H1 (cell line): ENCODE measurements around the gene MSANTD4. TPM values are rescaled to one million over a fixed set of nuclear protein-coding genes. Genes with fewer than 3 reads are reported as not detected.
A peak's percentile ranks its signal among the peaks of the same experiment; 100 is the strongest.

Source experiments
- CTCF ChIA-PET: fragments of 300-600 bp; sonication (Branson Sonifier 250); formaldehyde crosslinking; loops from one replicate; lab custom pipeline; 2021; ENCODE audit not compliant: partially characterized antibody; lab: Charles Lee
- POLR2A ChIA-PET: fragments of 300-600 bp; sonication (Branson Sonifier 250); formaldehyde crosslinking; loops from one replicate; lab custom pipeline; 2021; ENCODE audit warnings: inconsistent platforms; ENCODE audit not compliant: partially characterized antibody; lab: Charles Lee
- DNase-seq, 2 experiments: peaks; one replicate each; pipeline versions ENCODE4 v3.0.0 to v3.0.0-alpha.2; 2010 to 2022; ENCODE audit warnings: low spot score in 2 of 2, low read depth in 1 of 2, mixed read lengths in 1 of 2
- FAIRE-seq: peaks from 2 replicates; lab custom pipeline; 2011; peaks lifted over from hg19 to GRCh38; lab: Jason Lieb, UNC
- H2AFZ ChIP-seq: 2 replicates; pipeline ENCODE4 v1.8.1; 2012; ENCODE audit warnings: low read length, inconsistent platforms
- H2AK5ac ChIP-seq: 2 replicates; pipeline ENCODE4 v1.6.1; 2013; ENCODE audit warnings: low read depth, low read length
- H2BK120ac ChIP-seq: replicated peaks from 2 replicates; pipeline ENCODE3; 2013; ENCODE audit warnings: low read depth, low read length, inconsistent platforms
- H2BK12ac ChIP-seq: 2 replicates; pipeline ENCODE4 v1.6.1; 2013; ENCODE audit warnings: low read depth, low read length
- H2BK15ac ChIP-seq: 2 replicates; pipeline ENCODE4 v1.6.1; 2013; ENCODE audit warnings: low read length
- H2BK20ac ChIP-seq: 2 replicates; pipeline ENCODE4 v1.6.1; 2013; ENCODE audit warnings: low read length
- H2BK5ac ChIP-seq: 2 replicates; pipeline ENCODE4 v1.6.1; 2013; ENCODE audit warnings: low read depth, low read length
- H3K14ac ChIP-seq: 2 replicates; pipeline ENCODE4 v1.6.1; 2013; ENCODE audit warnings: inconsistent platforms; ENCODE audit not compliant: insufficient read length
- H3K18ac ChIP-seq: 2 replicates; pipeline ENCODE4 v1.6.1; 2013; ENCODE audit warnings: low read length; ENCODE audit errors: extremely low read depth
- H3K23ac ChIP-seq: 2 replicates; pipeline ENCODE4 v1.6.1; 2013; ENCODE audit warnings: inconsistent platforms; ENCODE audit not compliant: insufficient read length
- H3K23me2 ChIP-seq: 2 replicates; pipeline ENCODE4 v1.6.1; 2013; ENCODE audit warnings: low read depth, low read length
- H3K27ac ChIP-seq: 2 replicates; pipeline ENCODE4 v1.6.1; 2011; ENCODE audit warnings: low read depth, low read length, inconsistent platforms
- H3K27me3 ChIP-seq, 4 experiments: replicated peaks in 1 of 4; 1 replicate in 1 of 4; 2 replicates in 3 of 4; pipeline versions ENCODE4 v1.6.1 to v1.8.1; 2011 to 2013; ENCODE audit warnings: low read length in 3 of 4, mild to moderate bottlenecking in 3 of 4, inconsistent platforms in 2 of 4, mixed read lengths in 2 of 4, moderate library complexity in 1 of 4; ENCODE audit not compliant: control insufficient read depth in 3 of 4, insufficient read depth in 3 of 4; ENCODE audit errors: extremely low read depth in 1 of 4
- H3K36me3 ChIP-seq, 4 experiments: 2 replicates each; pipeline versions ENCODE4 v1.6.1 to v1.8.1; 2011 to 2013; ENCODE audit warnings: mild to moderate bottlenecking in 4 of 4, low read length in 3 of 4, moderate library complexity in 2 of 4, control low read depth in 1 of 4, inconsistent platforms in 1 of 4; ENCODE audit not compliant: insufficient read depth in 4 of 4, control insufficient read depth in 2 of 4
- H3K4ac ChIP-seq: replicated peaks from 2 replicates; pipeline ENCODE3; 2013; ENCODE audit warnings: low read length, low read depth, mixed read lengths, inconsistent platforms; ENCODE audit not compliant: insufficient read length
- H3K4me1 ChIP-seq, 4 experiments: replicated peaks in 1 of 4; 1 replicate in 1 of 4; 2 replicates in 3 of 4; pipeline versions ENCODE4 v1.6.1 to v1.8.1; 2011 to 2013; ENCODE audit warnings: low read length in 3 of 4, inconsistent platforms in 2 of 4, mixed read lengths in 1 of 4; ENCODE audit not compliant: insufficient read depth in 4 of 4, control insufficient read depth in 3 of 4
- H3K4me2 ChIP-seq, 2 experiments: 2 replicates each; pipeline versions ENCODE4 v1.6.1 to v1.8.1; 2011 to 2013; ENCODE audit warnings: low read depth in 2 of 2, low read length in 2 of 2, control low read depth in 1 of 2, inconsistent platforms in 1 of 2, mild to moderate bottlenecking in 1 of 2; ENCODE audit not compliant: insufficient read depth in 1 of 2
- H3K4me3 ChIP-seq, 4 experiments: fragments of 200-600, 300-600 bp in 1 of 4; sonication (generic), shearing (Covaris generic), sonication (Bioruptor Twin) in 1 of 4; 2 replicates each; pipeline versions ENCODE4 v1.5.1 to v1.8.1; 2011 to 2016; ENCODE audit warnings: low read length in 4 of 4, low read depth in 3 of 4, control low read depth in 2 of 4, inconsistent platforms in 2 of 4, mild to moderate bottlenecking in 2 of 4, mixed read lengths in 1 of 4, moderate library complexity in 1 of 4; ENCODE audit not compliant: insufficient read depth in 2 of 4; ENCODE audit errors: extremely low read depth in 1 of 4
- H3K56ac ChIP-seq: replicated peaks from 2 replicates; pipeline ENCODE3; 2013; ENCODE audit warnings: low read depth, mild to moderate bottlenecking, mixed read lengths, low read length, inconsistent platforms; ENCODE audit not compliant: insufficient read length
- H3K79me1 ChIP-seq: 2 replicates; pipeline ENCODE4 v1.6.1; 2013; ENCODE audit warnings: low read depth, low read length, control low read depth
- H3K79me2 ChIP-seq, 2 experiments: 2 replicates each; pipeline versions ENCODE4 v1.6.1 to v1.8.1; 2012 to 2013; ENCODE audit warnings: low read length in 2 of 2, mild to moderate bottlenecking in 2 of 2, inconsistent platforms in 1 of 2; ENCODE audit not compliant: insufficient read depth in 2 of 2, control insufficient read depth in 1 of 2
- H3K9ac ChIP-seq, 4 experiments: replicated peaks in 1 of 4; 1 replicate in 1 of 4; 2 replicates in 3 of 4; pipeline versions ENCODE4 v1.6.1 to v1.8.1; 2011 to 2013; ENCODE audit warnings: low read depth in 3 of 4, low read length in 3 of 4, control low read depth in 2 of 4, mild to moderate bottlenecking in 2 of 4, moderate library complexity in 2 of 4, inconsistent platforms in 1 of 4; ENCODE audit errors: extremely low read depth in 1 of 4
- H3K9me3 ChIP-seq, 2 experiments: 2 replicates each; pipeline versions ENCODE4 v1.6.1 to v1.8.1; 2012 to 2013; ENCODE audit warnings: mild to moderate bottlenecking in 2 of 2, moderate library complexity in 2 of 2, control low read depth in 1 of 2, inconsistent platforms in 1 of 2, low read depth in 1 of 2, low read length in 1 of 2, mixed read lengths in 1 of 2; ENCODE audit not compliant: insufficient read depth in 2 of 2
- H4K20me1 ChIP-seq, 2 experiments: replicated peaks in 1 of 2; 2 replicates each; pipeline versions ENCODE3 to v1.8.1; 2011 to 2013; ENCODE audit warnings: inconsistent platforms in 2 of 2, low read length in 2 of 2, mild to moderate bottlenecking in 1 of 2; ENCODE audit not compliant: insufficient read depth in 2 of 2, control insufficient read depth in 1 of 2
- H4K5ac ChIP-seq: 2 replicates; pipeline ENCODE4 v1.6.1; 2013; ENCODE audit warnings: low read length, low read depth, mixed read lengths, inconsistent platforms; ENCODE audit not compliant: insufficient read length
- H4K8ac ChIP-seq: 2 replicates; pipeline ENCODE4 v1.8.0; 2013; ENCODE audit warnings: mild to moderate bottlenecking, moderate library complexity, low read length, inconsistent platforms; ENCODE audit not compliant: insufficient read depth; ENCODE audit errors: extremely low read depth
- H4K91ac ChIP-seq: replicated peaks from 2 replicates; pipeline ENCODE3; 2013; ENCODE audit warnings: low read length, mixed read lengths, inconsistent platforms; ENCODE audit not compliant: insufficient read length
- FOSL1 ChIP-seq: IDR thresholded peaks from 2 replicates; pipeline ENCODE4 v1.6.1; 2011; ENCODE audit warnings: mild to moderate bottlenecking, low read depth, low read length, moderate library complexity; ENCODE audit not compliant: insufficient read depth
- WGBS, 2 experiments: shearing (Covaris generic) in 1 of 2; methylation state at CpG; one replicate each; pipeline versions ENCODE4 v1.1.6 to v1.1.7; 2013 to 2015; ENCODE audit warnings: low lambda C conversion rate in 2 of 2, mixed read lengths in 2 of 2, inconsistent platforms in 1 of 2, low coverage in 1 of 2, missing lambda C conversion rate in 1 of 2; ENCODE audit not compliant: insufficient replicate concordance in 2 of 2, insufficient coverage in 1 of 2, insufficient read length in 1 of 2; ENCODE audit errors: extremely low coverage in 1 of 2, missing lambda C conversion rate in 1 of 2; 5-methylcytosine and 5-hydroxymethylcytosine counted together
- polyA plus RNA-seq, 7 experiments: library from polyadenylated mRNA; depleted of rRNA in 3 of 7; stranded (reverse) in 5 of 7; unstranded in 2 of 7; fragments of >200 nt in 5 of 7; fragments of 200-250 nt in 2 of 7; gene quantifications; 1 replicate in 5 of 7; 2 replicates in 1 of 7; 4 replicates in 1 of 7; pipeline versions ENCODE4 v1.2.1 to v1.2.3, GENCODE V29; 2011 to 2013; ENCODE audit warnings: missing spikeins in 2 of 7, mixed read lengths in 2 of 7
- total RNA-seq: library from RNA; stranded (reverse); fragmentation: NEBNext Ultra II Directional; extraction: Animal tissue kit (Norgen Biotek cat#: 25700); gene quantifications from 2 replicates; pipeline ENCODE4 v1.2.1, GENCODE V29; 2021

MSANTD4 gene
- total and polyA plus RNA-seq, 2 of the 8 experiments (the other 6 are each of a cell fraction or from before 2014, with no cell fraction given) = 5.1 to 21.9 TPM

DNA sequence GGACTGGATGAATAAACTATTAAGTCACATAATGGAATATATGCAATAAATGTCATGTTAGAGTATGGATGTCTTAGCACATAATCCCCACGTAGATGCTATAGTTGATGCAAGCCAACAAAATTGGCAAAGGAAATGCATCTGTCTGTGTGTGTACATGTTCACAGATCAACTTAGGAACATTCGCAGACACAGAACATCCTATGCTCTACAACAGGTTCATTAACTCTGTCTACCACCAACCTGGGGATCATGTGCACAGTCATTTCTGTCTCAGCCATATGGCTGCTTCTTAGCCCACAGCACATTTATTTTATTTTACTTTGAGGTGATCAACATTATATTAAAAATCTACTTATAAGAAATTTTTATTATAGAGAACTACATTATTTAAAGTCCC lies 4.9 kb downstream of the MSANTD4 start:
- H3K4me1 ChIP-seq = peaks cover 0 to 4% (median 2%) of the 10 kb centered on the region in 4 experiments; a peak in 3 of 7 replicates
- no peak overlapping the region for H2AK5ac ChIP-seq
- no peak overlapping the region for H4K5ac ChIP-seq
- no peak overlapping the region for H2BK15ac ChIP-seq
- no peak overlapping the region for H3K4ac ChIP-seq
- CTCF ChIA-PET = no interaction called here
- H2BK12ac ChIP-seq = no peak overlapping the region
- no peak overlapping the region for H2BK20ac ChIP-seq
- no peaks in the 10 kb centered on the region for H3K27me3 ChIP-seq
- DNase-seq (no peak), FAIRE-seq (no peak)
- H3K14ac ChIP-seq = no peak overlapping the region
- H3K9me3 ChIP-seq = no peaks in the 10 kb centered on the region
- H4K20me1 ChIP-seq = peaks cover 3 to 4% of the 10 kb centered on the region in 2 experiments
- peak overlapping the region in 1 of 4 experiments; percentile 28; a peak in 1 of 7 replicates for H3K9ac ChIP-seq
- H4K91ac ChIP-seq = no peak overlapping the region
- H3K23ac ChIP-seq = no peak overlapping the region
- no peak for TF ChIP-seq FOSL1
- 94% methylated on average over 2 of the region's 2 CpGs; no CpG with 5 or more reads in 1 of the 2 experiments for WGBS, 2 experiments
- H3K36me3 ChIP-seq = peaks cover 0 to 4% (median 0%) of the 10 kb centered on the region in 4 experiments; a peak in 1 of 8 replicates
- H2BK120ac ChIP-seq = no peak overlapping the region
- no peak overlapping the region for H2AFZ ChIP-seq
- no peak overlapping the region for H3K4me2 ChIP-seq
- no peak overlapping the region for H3K56ac ChIP-seq
- POLR2A ChIA-PET = no interaction called here
- H3K79me2 ChIP-seq = peaks cover 3 to 91% of the 10 kb centered on the region in 2 experiments; a peak in 3 of 4 replicates
- H4K8ac ChIP-seq = no peak overlapping the region
- no peak overlapping the region for H3K18ac ChIP-seq
- no peak overlapping the region for H2BK5ac ChIP-seq
- no peak overlapping the region for H3K4me3 ChIP-seq
- no peaks in the 10 kb centered on the region; the same call in 1 of the 2 replicates for H3K23me2 ChIP-seq
- no peak overlapping the region for H3K27ac ChIP-seq
- H3K79me1 ChIP-seq = peaks cover 4% of the 10 kb centered on the region; the same call in 1 of the 2 replicates
